GM12878 (cell line): ENCODE results near the gene HOXC5. TPM values are rescaled to one million over a fixed set of nuclear protein-coding genes. Genes with fewer than 3 reads are reported as not detected.

ENCODE experiments used
- ATAC-seq: fragments of 200-7000 bp; cut with Tn5 transposase; 3 replicates; pipeline ENCODE4 v1.9.1; 2020; ENCODE audit warnings: mild to moderate bottlenecking, moderate library complexity
- BruUV-seq: library from RNA; stranded (reverse); fragments of 400-500 nt; replicated peaks from 2 replicates; lab custom pipeline; 2021; lab: Mats Ljungman, UMichigan
- CTCF ChIA-PET: fragments of 300-600 bp; sonication (Branson Sonifier 250); formaldehyde crosslinking; extraction: SDS; loops from one replicate; lab custom pipeline; 2021; ENCODE audit warnings: inconsistent platforms; lab: Yijun Ruan, JAX
- POLR2A ChIA-PET: fragments of 350-600 bp; formaldehyde crosslinking; extraction: SDS; loops from one replicate; lab custom pipeline; 2021; ENCODE audit warnings: inconsistent platforms; lab: Charles Lee
- RAD21 ChIA-PET: fragments of 300-600 bp; sonication (Branson Sonifier 250); formaldehyde crosslinking; loops from one replicate; lab custom pipeline; 2023; ENCODE audit warnings: antibody characterized with exemption; ENCODE audit not compliant: unreplicated experiment; lab: Charles Lee
- SMC1A ChIA-PET: fragments of 300-600 bp; sonication (Branson Sonifier 250); formaldehyde crosslinking; loops from one replicate; lab custom pipeline; 2023; ENCODE audit not compliant: unreplicated experiment, uncharacterized antibody; lab: Charles Lee
- DNase-seq: peaks from one replicate; pipeline ENCODE4 v3.0.0-alpha.2; 2011; ENCODE audit warnings: low read depth, low spot score
- FAIRE-seq: peaks from 3 replicates; lab custom pipeline; 2011; peaks lifted over from hg19 to GRCh38; lab: Jason Lieb, UNC
- H2AFZ ChIP-seq: 2 replicates; pipeline ENCODE4 v1.6.0; 2011; ENCODE audit warnings: low read depth, low read length, control low read depth; ENCODE audit not compliant: control insufficient read depth
- H3K27ac ChIP-seq: 2 replicates; pipeline ENCODE4 v1.5.1; 2011; ENCODE audit warnings: control low read depth; ENCODE audit not compliant: control insufficient read depth, insufficient read depth
- H3K27me3 ChIP-seq, 2 experiments: replicated peaks in 1 of 2; 2 replicates each; pipeline versions ENCODE4 v1.6.0 to v1.6.1; 2011; ENCODE audit warnings: low read length in 1 of 2; ENCODE audit not compliant: control insufficient read depth in 2 of 2, insufficient read depth in 2 of 2
- H3K36me3 ChIP-seq, 2 experiments: 2 replicates each; pipeline ENCODE4 v1.5.1; 2011; ENCODE audit warnings: low read length in 1 of 2; ENCODE audit not compliant: control insufficient read depth in 2 of 2, insufficient read depth in 2 of 2
- H3K4me1 ChIP-seq: 2 replicates; pipeline ENCODE4 v1.6.1; 2011; ENCODE audit warnings: mild to moderate bottlenecking, low read length, moderate library complexity, mixed read lengths; ENCODE audit not compliant: control insufficient read depth, insufficient read depth
- H3K4me2 ChIP-seq: 2 replicates; pipeline ENCODE4 v1.6.0; 2011; ENCODE audit warnings: control low read depth; ENCODE audit not compliant: control insufficient read depth, insufficient read depth
- H3K4me3 ChIP-seq: fragments of 200-600 bp; sonication (generic); 2 replicates; pipeline ENCODE4 v1.5.1; 2016
- H3K79me2 ChIP-seq: 2 replicates; pipeline ENCODE4 v1.6.0; 2011; ENCODE audit warnings: low read length; ENCODE audit not compliant: control insufficient read depth, insufficient read depth
- H3K9ac ChIP-seq: 2 replicates; pipeline ENCODE4 v1.8.0; 2011; ENCODE audit warnings: low read length, control low read depth, mixed read lengths; ENCODE audit not compliant: control insufficient read depth, insufficient read depth
- H3K9me3 ChIP-seq: replicated peaks from 3 replicates; pipeline ENCODE4 v1.5.1; 2011; ENCODE audit warnings: mild to moderate bottlenecking, low read length; ENCODE audit not compliant: control insufficient read depth, insufficient read depth
- H4K20me1 ChIP-seq: 2 replicates; pipeline ENCODE4 v1.6.0; 2011; ENCODE audit not compliant: control insufficient read depth, insufficient read depth
- ATF7 ChIP-seq: fragments of 450-650 bp; IDR thresholded peaks from 2 replicates; pipeline ENCODE4 v1.6.1; 2016; ENCODE audit warnings: low read depth, mild to moderate bottlenecking
- FOXK2 ChIP-seq: fragments of 450-650 bp; IDR thresholded peaks from 2 replicates; pipeline ENCODE4 v1.6.1; 2017; ENCODE audit warnings: mild to moderate bottlenecking, moderate library complexity
- FOXM1 ChIP-seq: IDR thresholded peaks from 2 replicates; pipeline ENCODE4 v1.6.1; 2012; ENCODE audit warnings: low read depth, mild to moderate bottlenecking, inconsistent platforms, low read length, moderate library complexity
- IRF3 ChIP-seq: fragments of 450-650 bp; IDR thresholded peaks from 2 replicates; pipeline ENCODE4 v1.6.1; 2014; ENCODE audit warnings: mild to moderate bottlenecking
- KLF5 ChIP-seq: fragments of 450-650 bp; IDR thresholded peaks from 2 replicates; pipeline ENCODE4 v1.6.1; 2014; ENCODE audit warnings: mild to moderate bottlenecking; ENCODE audit not compliant: partially characterized antibody
- LARP7 ChIP-seq: fragments of 450-650 bp; IDR thresholded peaks from 2 replicates; pipeline ENCODE4 v1.6.1; 2017; ENCODE audit warnings: mild to moderate bottlenecking
- NR2F1 ChIP-seq: fragments of 450-650 bp; conservative IDR thresholded peaks from 2 replicates; pipeline ENCODE4 v1.6.1; 2017; ENCODE audit warnings: mild to moderate bottlenecking
- SPI1 ChIP-seq: IDR thresholded peaks from 2 replicates; pipeline ENCODE4 v1.6.1; 2011; ENCODE audit warnings: low read depth, mild to moderate bottlenecking, low read length, moderate library complexity, borderline replicate concordance; ENCODE audit not compliant: insufficient read depth
- TCF12 ChIP-seq: IDR thresholded peaks from 2 replicates; pipeline ENCODE4 v1.6.1; 2011; ENCODE audit warnings: low read depth, mild to moderate bottlenecking, low read length
- ZNF207 ChIP-seq: fragments of 450-650 bp; IDR thresholded peaks from 2 replicates; pipeline ENCODE4 v1.6.1; 2014; ENCODE audit warnings: antibody characterized with exemption, mild to moderate bottlenecking, borderline replicate concordance
- WGBS: methylation state at CpG from one replicate; pipeline ENCODE4 v1.1.6; 2016; ENCODE audit warnings: low lambda C conversion rate; ENCODE audit not compliant: insufficient replicate concordance, insufficient coverage; ENCODE audit errors: missing lambda C conversion rate; 5-methylcytosine and 5-hydroxymethylcytosine counted together
- in situ Hi-C: fragments of 300-500 bp; cut with MboI; formaldehyde crosslinking; loops from 9 replicates; pipeline ENCODE4 v1.14.3; 2018; ENCODE audit warnings: mixed read lengths
- intact Hi-C: fragments of 100-400 bp; cut with micrococcal nuclease; formaldehyde crosslinking; loops from one replicate; pipeline ENCODE4 v1.14.2; 2022; ENCODE audit not compliant: unreplicated experiment
- polyA plus RNA-seq, 11 experiments: library from polyadenylated mRNA; depleted of rRNA in 4 of 11; unstranded in 6 of 11; stranded (reverse) in 5 of 11; fragments of >200 nt; fragmentation: Nextera tagmentation in 4 of 11; fragmentation: Illumina TruSeq in 1 of 11; extraction: Ambion mirVana in 4 of 11; extraction: Trizol in 1 of 11; gene quantifications; 1 replicate in 1 of 11; 2 replicates in 10 of 11; pipeline versions ENCODE4 v1.2.1 to v1.2.3, GENCODE V29; 2011 to 2016; ENCODE audit warnings: inconsistent platforms in 2 of 11, missing spikeins in 2 of 11, low read depth in 1 of 11
- total RNA-seq, 4 experiments: library from RNA; depleted of rRNA in 3 of 4; stranded (reverse); fragments of >200 nt in 3 of 4; fragmentation: Illumina TruSeq in 1 of 4; extraction: Trizol in 1 of 4; gene quantifications; 2 replicates each; pipeline versions ENCODE4 v1.2.1 to v1.2.3, GENCODE V29; 2013 to 2021
- TF ChIP-seq, protein P1 (sequence below): IDR thresholded peaks from 2 replicates; pipeline ENCODE4 v1.6.1; 2011; ENCODE audit warnings: borderline replicate concordance, low read depth, mild to moderate bottlenecking, moderate library complexity, low read length; ENCODE audit not compliant: insufficient read depth, poor library complexity, severe bottlenecking
- TF ChIP-seq, protein P2 (sequence below): fragments of 450-650 bp; formaldehyde crosslinking; IDR thresholded peaks from 2 replicates; pipeline ENCODE4 v1.4.0; 2022; ENCODE audit warnings: mild to moderate bottlenecking, moderate library complexity

HOXC5 gene
- total and polyA plus RNA-seq, 10 of the 15 experiments (the other 5 are each of a cell fraction or from before 2014, with no cell fraction given): 0.11 TPM; not detected in 9

DNA sequence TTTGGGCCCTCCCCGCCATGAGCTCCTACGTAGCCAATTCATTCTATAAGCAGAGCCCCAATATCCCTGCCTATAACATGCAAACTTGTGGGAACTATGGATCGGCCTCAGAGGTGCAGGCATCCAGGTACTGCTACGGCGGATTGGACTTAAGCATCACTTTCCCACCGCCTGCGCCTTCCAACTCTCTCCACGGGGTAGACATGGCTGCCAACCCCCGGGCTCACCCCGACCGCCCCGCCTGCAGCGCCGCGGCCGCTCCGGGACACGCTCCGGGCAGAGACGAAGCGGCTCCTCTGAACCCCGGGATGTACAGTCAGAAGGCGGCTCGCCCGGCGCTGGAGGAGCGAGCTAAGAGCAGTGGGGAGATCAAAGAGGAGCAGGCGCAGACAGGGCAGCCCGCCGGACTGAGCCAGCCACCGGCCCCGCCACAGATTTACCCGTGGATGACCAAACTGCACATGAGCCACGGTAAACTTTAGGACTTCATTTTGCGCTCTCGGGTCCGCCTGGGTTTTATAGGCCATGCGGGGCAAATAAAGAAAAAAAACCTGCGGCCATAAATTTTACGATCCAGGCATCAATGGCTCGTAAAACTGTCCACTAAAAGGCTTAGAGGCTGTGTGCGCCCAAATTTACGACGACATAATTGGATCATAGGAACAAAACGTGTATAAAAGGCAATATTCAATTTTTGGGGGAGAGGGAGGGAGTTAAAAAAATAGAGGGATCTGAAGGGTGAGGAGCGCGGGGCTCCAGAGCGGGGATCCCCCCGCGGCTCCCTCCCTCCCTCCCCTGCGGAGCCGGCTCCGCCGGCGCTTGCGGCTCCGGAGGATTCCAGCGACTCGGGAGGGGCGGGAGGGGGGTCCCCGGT, 493 bp downstream of the HOXC5 start (continued):
- TF ChIP-seq, protein P1, sequence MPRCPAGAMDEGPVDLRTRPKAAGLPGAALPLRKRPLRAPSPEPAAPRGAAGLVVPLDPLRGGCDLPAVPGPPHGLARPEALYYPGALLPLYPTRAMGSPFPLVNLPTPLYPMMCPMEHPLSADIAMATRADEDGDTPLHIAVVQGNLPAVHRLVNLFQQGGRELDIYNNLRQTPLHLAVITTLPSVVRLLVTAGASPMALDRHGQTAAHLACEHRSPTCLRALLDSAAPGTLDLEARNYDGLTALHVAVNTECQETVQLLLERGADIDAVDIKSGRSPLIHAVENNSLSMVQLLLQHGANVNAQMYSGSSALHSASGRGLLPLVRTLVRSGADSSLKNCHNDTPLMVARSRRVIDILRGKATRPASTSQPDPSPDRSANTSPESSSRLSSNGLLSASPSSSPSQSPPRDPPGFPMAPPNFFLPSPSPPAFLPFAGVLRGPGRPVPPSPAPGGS: no peak

- intact Hi-C loops (loop anchor here (2.0 kb wide), 2 partner anchors 101 to 167 kb away; no protein-coding TSS in a partner anchor), in situ Hi-C loops (no loop called here)
- H3K9ac ChIP-seq: no peak overlapping the region
- 13% methylated on average over 37 of the region's 57 CpGs for WGBS
- ChIA-PET RAD21 (interaction anchor here (1.0 to 12.6 kb wide), 5 partner anchors 10 to 167 kb away, joined by 3 to 222 read pairs (median 10); partner anchors contain the start of gene SMUG1), POLR2A (no interaction called here), CTCF (interaction anchor here (1.0 to 7.9 kb wide), 6 partner anchors 10 to 181 kb away, joined by 4 to 86 read pairs (median 8); partner anchors contain the start of genes HOXC4 and HOXC8), SMC1A (interaction anchor here (0.6 to 5.5 kb wide), 4 partner anchors 20 to 157 kb away, joined by 3 to 126 read pairs (median 22); partner anchors contain the start of genes HOXC4 and SMUG1)
- H3K4me2 ChIP-seq: peak overlapping the region; percentile 13; the same call in 1 of the 2 replicates
- H3K36me3 ChIP-seq: no peaks in the 10 kb centered on the region
- H4K20me1 ChIP-seq: no peaks in the 10 kb centered on the region
- DNase-seq: no peak
- no peak for TF ChIP-seq NR2F1
- TF ChIP-seq, protein P2, sequence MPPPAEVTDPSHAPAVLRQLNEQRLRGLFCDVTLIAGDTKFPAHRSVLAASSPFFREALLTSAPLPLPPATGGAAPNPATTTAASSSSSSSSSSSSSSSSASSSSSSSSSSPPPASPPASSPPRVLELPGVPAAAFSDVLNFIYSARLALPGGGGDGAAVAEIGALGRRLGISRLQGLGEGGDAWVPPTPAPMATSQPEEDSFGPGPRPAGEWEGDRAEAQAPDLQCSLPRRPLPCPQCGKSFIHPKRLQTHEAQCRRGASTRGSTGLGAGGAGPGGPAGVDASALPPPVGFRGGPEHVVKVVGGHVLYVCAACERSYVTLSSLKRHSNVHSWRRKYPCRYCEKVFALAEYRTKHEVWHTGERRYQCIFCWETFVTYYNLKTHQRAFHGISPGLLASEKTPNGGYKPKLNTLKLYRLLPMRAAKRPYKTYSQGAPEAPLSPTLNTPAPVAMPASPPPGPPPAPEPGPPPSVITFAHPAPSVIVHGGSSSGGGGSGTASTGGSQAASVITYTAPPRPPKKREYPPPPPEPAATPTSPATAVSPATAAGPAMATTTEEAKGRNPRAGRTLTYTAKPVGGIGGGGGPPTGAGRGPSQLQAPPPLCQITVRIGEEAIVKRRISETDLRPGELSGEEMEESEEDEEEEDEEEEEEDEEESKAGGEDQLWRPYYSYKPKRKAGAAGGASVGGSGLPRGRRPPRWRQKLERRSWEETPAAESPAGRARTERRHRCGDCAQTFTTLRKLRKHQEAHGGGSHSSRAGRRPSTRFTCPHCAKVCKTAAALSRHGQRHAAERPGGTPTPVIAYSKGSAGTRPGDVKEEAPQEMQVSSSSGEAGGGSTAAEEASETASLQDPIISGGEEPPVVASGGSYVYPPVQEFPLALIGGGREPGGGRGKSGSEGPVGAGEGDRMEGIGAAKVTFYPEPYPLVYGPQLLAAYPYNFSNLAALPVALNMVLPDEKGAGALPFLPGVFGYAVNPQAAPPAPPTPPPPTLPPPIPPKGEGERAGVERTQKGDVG (CRISPR knock-in tag): no peak
- no peak for TF ChIP-seq SPI1
- no peak for TF ChIP-seq IRF3
- TF ChIP-seq KLF5: no peak
- no peak for TF ChIP-seq ATF7
- TF ChIP-seq FOXM1: no peak
- no peak for TF ChIP-seq ZNF207
- no peak for TF ChIP-seq LARP7
- no peak for TF ChIP-seq TCF12
- TF ChIP-seq FOXK2: no peak
- peaks cover 3 to 32% of the 10 kb centered on the region in 2 experiments for H3K27me3 ChIP-seq
- H3K79me2 ChIP-seq: no peaks in the 10 kb centered on the region
- no peaks in the 10 kb centered on the region for H3K9me3 ChIP-seq
- no peak overlapping the region for H3K27ac ChIP-seq
- H2AFZ ChIP-seq: no peak overlapping the region
- FAIRE-seq: no peak
- peak overlapping the region; percentile 61 for H3K4me3 ChIP-seq
- no TSS peak for BruUV-seq
- peak; percentile 49 for ATAC-seq
- peaks cover 9% of the 10 kb centered on the region; the same call in 1 of the 2 replicates for H3K4me1 ChIP-seq
These were observed 1.3 kb downstream of the HOXC5 start for GRCh38 chr12:54033980-54034784.
